Spleen (tissue), 7 donors: ENCODE data around the gene GLRX.

Experiments used
- CTCF ChIP-seq, 11 experiments: fragments of 200-600 bp in 7 of 11; fragments of 450-650 bp in 4 of 11; sonication (generic) in 4 of 11; IDR thresholded peaks in 8 of 11; conservative IDR thresholded peaks in 3 of 11; 1 replicate in 7 of 11; 2 replicates in 4 of 11; pipeline versions ENCODE4 v1.4.0 to v1.8.0; 2016 to 2021; ENCODE audit warnings: antibody characterized with exemption in 11 of 11, inconsistent platforms in 4 of 11, mild to moderate bottlenecking in 1 of 11
- POLR2A ChIP-seq, 3 donors: fragments of 450-650 bp; IDR thresholded peaks; one replicate each; pipeline ENCODE4 v1.5.1; 2017; ENCODE audit warnings: antibody characterized with exemption in 3 of 3, mild to moderate bottlenecking in 1 of 3
- donor health status: DM: no; HTN: no; CAD: no; lungs with moderate emphysema.
- donor health status: DM: no; HTN: no; CAD: no.
- donor health status: DM: no; HTN: no; CAD: no.

DNA sequence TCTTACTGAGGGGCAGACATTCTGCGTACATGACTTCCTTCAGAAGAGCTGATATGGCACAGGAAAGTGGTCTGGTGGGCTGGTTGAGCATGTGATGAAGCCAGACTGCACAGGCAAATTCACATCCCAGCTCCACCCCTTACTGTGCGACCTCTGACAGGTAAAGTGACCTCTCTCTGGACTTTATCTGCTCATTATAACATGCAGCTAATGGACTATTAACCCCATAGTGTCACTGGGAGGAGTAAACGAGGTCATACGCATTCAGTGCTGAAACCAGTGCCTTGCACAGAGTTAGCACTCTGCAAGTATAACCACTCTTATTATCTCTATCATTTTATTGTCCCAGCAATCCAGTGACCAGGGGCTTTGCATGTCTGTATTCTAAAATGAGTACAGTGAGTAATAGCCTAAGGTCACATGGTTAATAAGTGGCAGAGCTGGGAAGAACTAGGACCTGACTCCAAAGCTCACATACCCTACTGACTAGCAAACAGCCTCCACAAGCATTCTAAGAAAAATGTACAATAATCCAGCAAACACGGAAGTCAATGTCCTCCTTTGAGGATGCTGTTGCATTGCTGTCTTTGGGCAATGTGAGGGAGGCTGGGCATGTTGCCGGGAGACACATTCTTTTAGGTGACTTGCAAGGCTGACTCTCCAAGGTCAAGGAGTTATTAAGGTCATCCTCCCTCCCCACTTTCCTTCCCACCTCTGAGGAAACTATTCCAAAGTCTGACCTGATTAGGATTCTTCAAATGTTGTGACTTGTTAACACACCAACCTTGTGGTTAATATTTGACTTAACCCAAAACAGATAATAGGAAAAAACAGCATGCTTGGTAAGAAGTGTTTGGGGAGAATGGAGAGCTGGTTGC is 19.0 kb downstream of the GLRX start:
- TF ChIP-seq CTCF (IDR thresholded peaks at IDR 0.05 in 8 of 11, conservative IDR thresholded peaks at IDR 0.05 in 3 of 11) (no peak), POLR2A (IDR thresholded peaks at IDR 0.05) (no peak)
